ENCODE measurements around the gene TRIM41. TPM values are rescaled to one million over a fixed set of nuclear protein-coding genes. Genes with fewer than 3 reads are reported as not detected.

Gene TRIM41
- total and polyA plus RNA-seq, 9 of the 15 experiments (the other 6 are each of a cell fraction or from before 2014, with no cell fraction given) = 1.8 to 47.6 (median 20.9) TPM

- peak overlapping the region; percentile 100 for H2AFZ ChIP-seq (ENCODE audit: low read depth, low read length)
- TF ChIP-seq RERE (CRISPR knock-in tag; IDR thresholded peaks at IDR 0.05; ENCODE audit: borderline replicate concordance) = no peak
- no peak for TF ChIP-seq GTF2F1 (IDR thresholded peaks at IDR 0.05; ENCODE audit: low read depth, low read length)
- no peak for TF ChIP-seq CBFA2T3 (IDR thresholded peaks at IDR 0.05)
- peak; percentile 71; the same call in 1 of the 2 replicates for TF ChIP-seq ZNF592 (IDR thresholded peaks at IDR 0.05)
- TF ChIP-seq ARID3B (CRISPR knock-in tag; IDR thresholded peaks at IDR 0.05; ENCODE audit: borderline replicate concordance) = no peak
- no peak for TF ChIP-seq NUFIP1 (IDR thresholded peaks at IDR 0.05; ENCODE audit: partially characterized antibody)
- no peak for TF ChIP-seq ZNF584 (CRISPR knock-in tag; IDR thresholded peaks at IDR 0.05; ENCODE audit: low read depth)
Observed at GRCh38 chr5:181245427-181246275, 22.6 kb downstream of the TRIM41 start.

More at GRCh38 chr5:181245427-181246275, 22.6 kb downstream of the TRIM41 start:
- CTCF ChIA-PET (ENCODE audit: low intra/inter-chr PET ratio) = no interaction called here
- peak overlapping the region; percentile 99 to 100 for H3K9ac ChIP-seq (ENCODE audit: insufficient read depth in 1 of 2, low read depth in 2 of 2, low read length in 2 of 2)
- peak overlapping the region; percentile 99 for H3K27ac ChIP-seq (ENCODE audit: extremely low read depth, low read depth, low read length)
- in situ Hi-C loops (cut with MboI) (no loop called here), intact Hi-C loops (cut with micrococcal nuclease) (no loop called here)
- ATAC-seq = no peak
- POLR2A ChIA-PET = interaction anchor here (0.5 to 17.5 kb wide), 7 partner anchors 9 to 442 kb away, joined by 3 to 185 read pairs (median 4); partner anchors contain the start of genes TRIM52 and TRIM7
- H3K4me1 ChIP-seq (replicated peaks in 1 of 2; ENCODE audit: control insufficient read depth in 2 of 2, insufficient read depth in 2 of 2, low read length in 2 of 2) = peaks cover 41% of the 10 kb centered on the region in 2 experiments; a peak in 4 of 5 replicates
- H3K27me3 ChIP-seq (ENCODE audit: control insufficient read depth in 2 of 2, insufficient read depth in 2 of 2, low read length in 2 of 2) = no peaks in the 10 kb centered on the region
- peaks cover 52% of the 10 kb centered on the region for H3K36me3 ChIP-seq (ENCODE audit: control insufficient read depth, insufficient read depth, low read length)
- WGBS (ENCODE audit: insufficient coverage, low coverage, missing lambda C conversion rate) = 10% methylated on average over 34 of the region's 34 CpGs
- no peaks in the 10 kb centered on the region for H3K9me3 ChIP-seq (replicated peaks; ENCODE audit: control insufficient read depth, insufficient read depth, low read depth, low read length)
- peak overlapping the region; percentile 93 for H3K4me2 ChIP-seq (ENCODE audit: insufficient read depth, low read length)
- peak overlapping the region; percentile 85 for H3K4me3 ChIP-seq
- BruUV-seq (replicated peaks) = no TSS peak
- H3K79me2 ChIP-seq (ENCODE audit: control insufficient read depth, insufficient read depth, low read length) = peaks cover 93% of the 10 kb centered on the region
- H3K9me1 ChIP-seq (ENCODE audit: control insufficient read depth, insufficient read depth, low read length) = peaks cover 8% of the 10 kb centered on the region
- peak in 1 of 4 experiments; percentile 40 for DNase-seq (ENCODE audit: extremely low read depth in 1 of 4, low spot score in 3 of 4)
- no peak for FAIRE-seq
- peaks cover 37% of the 10 kb centered on the region for H4K20me1 ChIP-seq (replicated peaks; ENCODE audit: control insufficient read depth, insufficient read depth, low read length)

All from K562 (cell line).